B cell (primary cell): Measurements from ENCODE around the gene CCL17. TPM values are rescaled to one million over a fixed set of nuclear protein-coding genes. Genes with fewer than 3 reads are reported as not detected.

Source experiments
- ATAC-seq: fragments of 200-7000 bp; cut with Tn5 transposase; one replicate; pipeline ENCODE4 v1.10.0; 2021; ENCODE audit warnings: low read depth, mild to moderate bottlenecking, moderate number of reproducible peaks, moderate library complexity
- CTCF ChIA-PET: fragments of 350-600 bp; sonication (Branson Sonifier 250); formaldehyde crosslinking; loops from one replicate; lab custom pipeline; 2021; ENCODE audit warnings: antibody characterized with exemption, inconsistent platforms; lab: Charles Lee
- POLR2A ChIA-PET: fragments of 350-600 bp; sonication (Branson Sonifier 250); formaldehyde crosslinking; loops from one replicate; lab custom pipeline; 2021; ENCODE audit warnings: antibody characterized with exemption; lab: Charles Lee
- DNase-seq: peaks from one replicate; pipeline ENCODE4 v3.0.0; 2013
- H2AFZ ChIP-seq: 2 replicates; pipeline ENCODE4 v1.6.1; 2012; ENCODE audit warnings: mild to moderate bottlenecking, low read depth, low read length; ENCODE audit not compliant: insufficient read depth, poor library complexity, severe bottlenecking
- H3K27ac ChIP-seq, 2 donors: 1 replicate in 1 of 2; 2 replicates in 1 of 2; pipeline ENCODE4 v1.5.1; 2012 to 2013; ENCODE audit warnings: low read length in 2 of 2, mild to moderate bottlenecking in 2 of 2, moderate library complexity in 1 of 2
- H3K27me3 ChIP-seq, 4 experiments: fragments of 200-600 bp in 1 of 4; sonication (generic) in 1 of 4; replicated peaks in 1 of 4; 1 replicate in 2 of 4; 2 replicates in 2 of 4; pipeline versions ENCODE4 v1.6.1 to v1.7.0; 2013 to 2016; ENCODE audit warnings: low read length in 3 of 4, mild to moderate bottlenecking in 2 of 4, mixed read lengths in 1 of 4, moderate library complexity in 1 of 4; ENCODE audit not compliant: insufficient read depth in 4 of 4, control insufficient read depth in 3 of 4; ENCODE audit errors: control extremely low read depth in 1 of 4
- H3K36me3 ChIP-seq, 2 experiments: replicated peaks in 1 of 2; 1 replicate in 1 of 2; 2 replicates in 1 of 2; pipeline versions ENCODE4 v1.6.1 to v1.7.1; 2013; ENCODE audit warnings: low read length in 1 of 2; ENCODE audit not compliant: insufficient read depth in 2 of 2, control insufficient read depth in 1 of 2; ENCODE audit errors: control extremely low read depth in 1 of 2, extremely low read depth in 1 of 2
- H3K4me1 ChIP-seq, 2 donors: fragments of 200-600 bp in 1 of 2; sonication (generic) in 1 of 2; 1 replicate in 1 of 2; 2 replicates in 1 of 2; pipeline versions ENCODE4 v1.5.1 to v1.6.1; 2013 to 2017; ENCODE audit warnings: low read length in 2 of 2; ENCODE audit not compliant: control insufficient read depth in 2 of 2, insufficient read depth in 2 of 2
- H3K4me2 ChIP-seq: replicated peaks from 2 replicates; pipeline ENCODE3; 2012; ENCODE audit warnings: mild to moderate bottlenecking, low read depth, low read length; ENCODE audit not compliant: poor library complexity, severe bottlenecking
- H3K4me3 ChIP-seq, 5 experiments: fragments of 200-600 bp in 1 of 5; sonication (generic) in 1 of 5; 1 replicate in 3 of 5; 2 replicates in 2 of 5; pipeline versions ENCODE4 v1.5.1 to v1.7.0; 2011 to 2016; ENCODE audit warnings: low read length in 4 of 5, mild to moderate bottlenecking in 4 of 5, low read depth in 2 of 5, control low read depth in 1 of 5, moderate library complexity in 1 of 5; ENCODE audit not compliant: insufficient read depth in 1 of 5; ENCODE audit errors: control extremely low read depth in 1 of 5, extremely low read depth in 1 of 5
- H3K79me2 ChIP-seq: fragments of 200-600 bp; sonication (generic); one replicate; pipeline ENCODE4 v1.6.0; 2016; ENCODE audit warnings: low read length; ENCODE audit not compliant: control insufficient read depth, insufficient read depth
- H3K9ac ChIP-seq: fragments of 200-600 bp; sonication (generic); 2 replicates; pipeline ENCODE4 v1.6.1; 2017; ENCODE audit warnings: mild to moderate bottlenecking, low read length, moderate library complexity
- H3K9me3 ChIP-seq, 3 donors: one replicate each; pipeline versions ENCODE4 v1.6.1 to v1.7.1; 2013; ENCODE audit warnings: low read length in 2 of 3; ENCODE audit not compliant: control insufficient read depth in 2 of 3, insufficient read depth in 1 of 3; ENCODE audit errors: control extremely low read depth in 1 of 3
- H4K20me1 ChIP-seq: 2 replicates; pipeline ENCODE4 v1.6.0; 2012; ENCODE audit warnings: mild to moderate bottlenecking, low read length; ENCODE audit not compliant: insufficient read depth, control insufficient read depth, poor library complexity, severe bottlenecking
- H3K27ac Mint-ChIP-seq: one replicate; pipeline ENCODE4 v1.8.0; 2021; ENCODE audit warnings: mixed read lengths
- H3K27me3 Mint-ChIP-seq: one replicate; pipeline ENCODE4 v1.8.0; 2021; ENCODE audit warnings: mixed read lengths
- H3K4me1 Mint-ChIP-seq: one replicate; pipeline ENCODE4 v1.8.0; 2021; ENCODE audit warnings: mixed read lengths
- H3K4me3 Mint-ChIP-seq: one replicate; pipeline ENCODE4 v1.8.0; 2021; ENCODE audit warnings: mixed read lengths
- H3K9me3 Mint-ChIP-seq: one replicate; pipeline ENCODE4 v1.8.0; 2022; ENCODE audit warnings: mixed read lengths; ENCODE audit not compliant: insufficient read depth
- CTCF ChIP-seq: fragments of 200-600 bp; IDR thresholded peaks from one replicate; pipeline ENCODE4 v1.8.0; 2022; ENCODE audit warnings: antibody characterized with exemption, mild to moderate bottlenecking
- EZH2 ChIP-seq: IDR thresholded peaks from 2 replicates; pipeline ENCODE4 v1.6.1; 2012; ENCODE audit warnings: borderline replicate concordance, low read depth, mild to moderate bottlenecking, moderate library complexity, low read length; ENCODE audit not compliant: insufficient read depth, poor library complexity, severe bottlenecking
- WGBS: methylation state at CpG from one replicate; pipeline ENCODE4 v1.1.5; 2013; ENCODE audit warnings: missing lambda C conversion rate; ENCODE audit not compliant: insufficient coverage; 5-methylcytosine and 5-hydroxymethylcytosine counted together
- intact Hi-C: fragments of 100-400 bp; cut with micrococcal nuclease; formaldehyde crosslinking; loops from one replicate; pipeline ENCODE4 v1.10.0; 2022
- polyA plus RNA-seq: library from polyadenylated mRNA; depleted of rRNA; stranded (reverse); fragments of >200 nt; gene quantifications from 2 replicates; pipeline ENCODE4 v1.2.3, GENCODE V29; 2012
- total RNA-seq, 2 donors: library from RNA; stranded (reverse); fragments of 120-200 nt in 1 of 2; gene quantifications; 1 replicate in 1 of 2; 2 replicates in 1 of 2; pipeline versions ENCODE4 v1.2.3 to v1.2.4, GENCODE V29; 2013 to 2022

CCL17 gene
- total and polyA plus RNA-seq, 2 donors (not counting 1 experiment from before 2014, with no cell fraction given): not detected

- no peak overlapping the region for H3K4me3 ChIP-seq
- peaks cover 8% of the 10 kb centered on the region for H3K27me3 Mint-ChIP-seq
- 33% methylated on average over 6 of the region's 6 CpGs for WGBS
- no peaks in the 10 kb centered on the region for H3K4me1 ChIP-seq
- intact Hi-C loops: no loop called here
- TF ChIP-seq CTCF (no peak), EZH2 (no peak)
- DNase-seq: no peak
- no peak overlapping the region for H3K4me2 ChIP-seq
- H3K4me3 Mint-ChIP-seq: no peak overlapping the region
- no peak overlapping the region for H2AFZ ChIP-seq
- peaks cover 0 to 5% (median 0%) of the 10 kb centered on the region in 3 donors for H3K9me3 ChIP-seq
- no peak overlapping the region for H3K27ac ChIP-seq
- H3K4me1 Mint-ChIP-seq: no peaks in the 10 kb centered on the region
- no peaks in the 10 kb centered on the region for H3K36me3 ChIP-seq
- peaks cover 0 to 9% (median 1%) of the 10 kb centered on the region in 4 experiments for H3K27me3 ChIP-seq
- H4K20me1 ChIP-seq: no peaks in the 10 kb centered on the region
- H3K79me2 ChIP-seq: no peaks in the 10 kb centered on the region
- ChIA-PET CTCF (no interaction called here), POLR2A (no interaction called here)
- no peak overlapping the region for H3K27ac Mint-ChIP-seq
- H3K9ac ChIP-seq: no peak overlapping the region
- no peaks in the 10 kb centered on the region for H3K9me3 Mint-ChIP-seq
- no peak for ATAC-seq
Observed at GRCh38 chr16:57366544-57367040, 38.0 kb upstream of the CCL17 start.

GRCh38 chr16:57367116-57367752 is 37.3 kb upstream of the CCL17 start:
- H3K27ac ChIP-seq: no peak overlapping the region
- ChIA-PET POLR2A (no interaction called here), CTCF (no interaction called here)
- H3K4me1 ChIP-seq: no peaks in the 10 kb centered on the region
- peaks cover 0 to 5% (median 0%) of the 10 kb centered on the region in 3 donors for H3K9me3 ChIP-seq
- Mint-ChIP-seq H3K27ac (no peak overlapping the region), H3K4me3 (no peak overlapping the region), H3K27me3 (peaks cover 8% of the 10 kb centered on the region), H3K9me3 (no peaks in the 10 kb centered on the region), H3K4me1 (no peaks in the 10 kb centered on the region)
- DNase-seq (no peak), ATAC-seq (no peak)
- TF ChIP-seq CTCF: no peak
- no peak for TF ChIP-seq EZH2
- no peak overlapping the region for H2AFZ ChIP-seq
- intact Hi-C loops: no loop called here
- no peaks in the 10 kb centered on the region for H3K36me3 ChIP-seq
- peaks cover 0 to 9% (median 1%) of the 10 kb centered on the region in 4 experiments for H3K27me3 ChIP-seq
- H3K4me2 ChIP-seq: no peak overlapping the region
- no peak overlapping the region for H3K9ac ChIP-seq
- H3K79me2 ChIP-seq: no peaks in the 10 kb centered on the region
- H4K20me1 ChIP-seq: no peaks in the 10 kb centered on the region
- no peak overlapping the region for H3K4me3 ChIP-seq
- WGBS: 96% methylated on average over 3 of the region's 7 CpGs
